ENCODE data around the gene ZFYVE28.

The ZFYVE28 gene

DNA sequence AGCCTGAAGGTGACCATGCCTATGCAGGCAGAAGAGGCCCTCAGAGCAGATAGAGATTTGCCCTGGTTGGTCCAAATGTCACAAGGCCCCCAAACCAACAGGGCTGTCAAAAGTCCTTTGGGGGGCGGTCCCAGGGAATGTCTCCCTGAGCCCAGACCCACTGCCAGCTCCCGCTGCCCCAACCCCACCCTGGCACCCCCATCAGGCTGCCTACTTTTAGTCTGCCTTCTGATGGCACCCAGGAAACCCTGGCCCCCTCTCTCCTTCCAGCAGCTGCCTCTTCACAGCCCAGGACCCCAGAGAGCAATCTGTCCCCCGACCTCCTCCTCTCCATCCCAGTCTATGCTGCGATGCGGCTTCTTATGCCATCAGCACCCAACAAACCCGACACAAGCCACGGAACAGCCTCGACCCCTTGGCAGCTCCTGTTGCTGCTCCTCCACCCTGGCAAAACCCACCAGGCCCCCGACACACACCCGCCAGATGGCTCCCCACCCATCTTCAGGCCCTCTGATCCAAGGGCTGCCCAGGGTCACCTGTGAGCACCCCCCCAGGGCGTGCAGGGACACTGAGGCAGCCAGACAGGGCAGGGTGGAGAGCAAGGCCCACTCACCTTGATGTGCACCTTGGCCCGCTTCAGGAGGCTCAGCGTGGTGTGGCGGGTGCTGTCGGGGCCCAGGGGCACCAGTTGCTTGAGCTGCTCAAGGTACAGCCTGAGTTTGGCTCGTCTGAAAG lies 166.5 kb downstream of the ZFYVE28 start:
- Histone ChIP-seq H3K9me2 (replicated peaks; ENCODE audit: control insufficient read depth, low read length) (no peaks in the 10 kb centered on the region), H3K79me2 (ENCODE audit: control insufficient read depth, low read length) (no peaks in the 10 kb centered on the region), H3F3A (ENCODE audit: control insufficient read depth, insufficient read depth) (no peaks in the 10 kb centered on the region), H3K36me3 (ENCODE audit: control insufficient read depth, low read length) (no peaks in the 10 kb centered on the region), H3K4me3 (ENCODE audit: low read length) (no peak overlapping the region), H3K4me2 (ENCODE audit: low read length) (no peak overlapping the region), H3K4me1 (ENCODE audit: control insufficient read depth, low read length) (no peaks in the 10 kb centered on the region), H4K20me1 (ENCODE audit: control insufficient read depth, insufficient read depth, low read depth, low read length) (no peaks in the 10 kb centered on the region), H3K9me3 (ENCODE audit: control insufficient read depth, insufficient read depth, low read length) (no peaks in the 10 kb centered on the region), H3K27ac (ENCODE audit: low read depth, low read length) (no peak overlapping the region), H3K27me3 (ENCODE audit: control insufficient read depth, low read length) (no peaks in the 10 kb centered on the region)
- TF ChIP-seq EZH2phosphoT487 (IDR thresholded peaks at IDR 0.05; ENCODE audit: borderline replicate concordance, low read length): no peak
- TF ChIP-seq, protein P1, sequence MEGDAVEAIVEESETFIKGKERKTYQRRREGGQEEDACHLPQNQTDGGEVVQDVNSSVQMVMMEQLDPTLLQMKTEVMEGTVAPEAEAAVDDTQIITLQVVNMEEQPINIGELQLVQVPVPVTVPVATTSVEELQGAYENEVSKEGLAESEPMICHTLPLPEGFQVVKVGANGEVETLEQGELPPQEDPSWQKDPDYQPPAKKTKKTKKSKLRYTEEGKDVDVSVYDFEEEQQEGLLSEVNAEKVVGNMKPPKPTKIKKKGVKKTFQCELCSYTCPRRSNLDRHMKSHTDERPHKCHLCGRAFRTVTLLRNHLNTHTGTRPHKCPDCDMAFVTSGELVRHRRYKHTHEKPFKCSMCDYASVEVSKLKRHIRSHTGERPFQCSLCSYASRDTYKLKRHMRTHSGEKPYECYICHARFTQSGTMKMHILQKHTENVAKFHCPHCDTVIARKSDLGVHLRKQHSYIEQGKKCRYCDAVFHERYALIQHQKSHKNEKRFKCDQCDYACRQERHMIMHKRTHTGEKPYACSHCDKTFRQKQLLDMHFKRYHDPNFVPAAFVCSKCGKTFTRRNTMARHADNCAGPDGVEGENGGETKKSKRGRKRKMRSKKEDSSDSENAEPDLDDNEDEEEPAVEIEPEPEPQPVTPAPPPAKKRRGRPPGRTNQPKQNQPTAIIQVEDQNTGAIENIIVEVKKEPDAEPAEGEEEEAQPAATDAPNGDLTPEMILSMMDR (IDR thresholded peaks at IDR 0.05; ENCODE audit: low read depth, low read length, poor library complexity, severe bottlenecking): no peak

DNA sequence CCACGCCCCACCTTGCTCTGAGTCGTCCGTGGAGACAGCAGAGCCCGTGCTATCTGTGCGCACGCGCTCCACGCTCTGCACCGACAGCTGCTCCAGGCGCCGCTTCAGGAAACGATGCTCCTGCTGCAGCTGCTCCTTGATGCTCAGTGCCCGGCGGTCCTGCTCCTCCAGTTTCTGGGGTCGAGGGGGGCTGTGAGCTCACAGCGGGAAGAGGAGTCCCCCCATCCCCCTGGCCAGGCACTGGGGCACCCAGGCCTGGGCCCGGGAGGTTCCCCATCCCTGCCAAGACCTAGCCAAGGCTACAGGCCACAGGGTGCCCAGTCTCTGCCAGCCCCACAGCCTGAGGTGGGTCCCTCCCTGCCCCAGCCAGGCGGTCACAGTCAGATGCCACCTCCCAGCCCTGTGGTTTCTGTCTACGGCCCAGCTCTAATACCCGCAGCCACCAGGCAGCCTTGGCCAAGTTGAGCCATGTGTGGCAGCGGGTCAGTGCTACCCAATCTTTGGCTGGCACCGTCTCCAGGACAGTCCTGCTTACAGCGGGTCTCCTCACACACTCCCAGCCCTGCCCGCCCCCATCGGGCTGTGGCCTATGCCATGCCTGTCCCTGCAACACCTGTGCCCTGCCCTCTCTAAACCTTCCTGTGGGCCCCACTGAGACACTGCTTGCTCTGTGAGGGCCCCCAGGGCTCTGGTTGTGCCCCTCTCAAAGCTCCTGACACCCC lies 167.2 kb downstream of the ZFYVE28 start:
- H3K4me3 ChIP-seq (ENCODE audit: low read length): no peak overlapping the region
- H3K9me3 ChIP-seq (ENCODE audit: control insufficient read depth, insufficient read depth, low read length): no peaks in the 10 kb centered on the region
- no peaks in the 10 kb centered on the region for H4K20me1 ChIP-seq (ENCODE audit: control insufficient read depth, insufficient read depth, low read depth, low read length)
- H3K4me1 ChIP-seq (ENCODE audit: control insufficient read depth, low read length): no peaks in the 10 kb centered on the region
- H3K27me3 ChIP-seq (ENCODE audit: control insufficient read depth, low read length): no peaks in the 10 kb centered on the region
- TF ChIP-seq, protein P1 (IDR thresholded peaks at IDR 0.05; ENCODE audit: low read depth, low read length, poor library complexity, severe bottlenecking): no peak
- TF ChIP-seq EZH2phosphoT487 (IDR thresholded peaks at IDR 0.05; ENCODE audit: borderline replicate concordance, low read length): no peak
- no peaks in the 10 kb centered on the region for H3K9me2 ChIP-seq (replicated peaks; ENCODE audit: control insufficient read depth, low read length)
- H3F3A ChIP-seq (ENCODE audit: control insufficient read depth, insufficient read depth): no peaks in the 10 kb centered on the region
- no peaks in the 10 kb centered on the region for H3K36me3 ChIP-seq (ENCODE audit: control insufficient read depth, low read length)
- H3K79me2 ChIP-seq (ENCODE audit: control insufficient read depth, low read length): no peaks in the 10 kb centered on the region
- no peak overlapping the region for H3K27ac ChIP-seq (ENCODE audit: low read depth, low read length)
- H3K4me2 ChIP-seq (ENCODE audit: low read length): no peak overlapping the region

DNA sequence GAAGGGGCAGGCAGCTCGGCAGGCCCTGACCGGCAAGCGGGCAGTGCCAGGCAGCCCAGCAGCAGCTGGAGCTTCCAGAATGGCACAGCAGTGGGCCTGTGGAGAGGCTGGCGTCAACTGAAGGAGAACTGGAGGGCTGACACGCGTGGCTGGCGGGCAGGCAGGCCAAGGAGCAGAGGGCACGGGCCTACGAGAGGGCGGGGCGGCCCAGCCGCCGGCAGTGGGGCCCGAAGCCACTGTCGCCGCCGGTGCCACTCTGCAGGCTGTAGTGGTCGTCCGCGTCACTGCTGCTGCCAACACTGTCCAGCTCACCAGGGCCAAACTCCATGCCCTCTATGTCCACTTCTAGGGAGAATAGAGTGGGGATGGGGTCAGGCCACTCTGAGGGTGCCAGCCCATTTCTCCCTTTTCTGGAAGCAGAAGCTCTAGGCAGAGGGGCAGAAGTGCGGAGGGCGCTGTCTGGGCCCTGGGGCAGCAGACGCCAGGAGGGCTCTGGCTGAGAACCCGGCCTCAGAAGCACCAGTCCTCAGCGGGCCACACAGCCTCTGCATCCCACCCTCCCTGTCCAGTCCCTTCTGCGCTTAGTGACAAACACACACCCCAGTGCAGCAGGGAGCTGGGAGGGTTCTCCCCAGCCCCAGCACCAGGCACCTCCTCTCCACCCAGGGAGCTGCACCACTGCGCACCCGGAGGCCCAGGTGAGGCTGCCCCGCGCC lies 167.9 kb downstream of the ZFYVE28 start:
- Histone ChIP-seq H3K4me3 (ENCODE audit: low read length) (no peak overlapping the region), H3K27me3 (ENCODE audit: control insufficient read depth, low read length) (no peaks in the 10 kb centered on the region), H3K4me2 (ENCODE audit: low read length) (no peak overlapping the region), H3K4me1 (ENCODE audit: control insufficient read depth, low read length) (no peaks in the 10 kb centered on the region), H3K27ac (ENCODE audit: low read depth, low read length) (no peak overlapping the region), H4K20me1 (ENCODE audit: control insufficient read depth, insufficient read depth, low read depth, low read length) (no peaks in the 10 kb centered on the region), H3F3A (ENCODE audit: control insufficient read depth, insufficient read depth) (no peaks in the 10 kb centered on the region), H3K79me2 (ENCODE audit: control insufficient read depth, low read length) (no peaks in the 10 kb centered on the region), H3K36me3 (ENCODE audit: control insufficient read depth, low read length) (no peaks in the 10 kb centered on the region), H3K9me3 (ENCODE audit: control insufficient read depth, insufficient read depth, low read length) (no peaks in the 10 kb centered on the region), H3K9me2 (replicated peaks; ENCODE audit: control insufficient read depth, low read length) (no peaks in the 10 kb centered on the region)
- TF ChIP-seq, protein P1 (IDR thresholded peaks at IDR 0.05; ENCODE audit: low read depth, low read length, poor library complexity, severe bottlenecking): no peak
- TF ChIP-seq EZH2phosphoT487 (IDR thresholded peaks at IDR 0.05; ENCODE audit: borderline replicate concordance, low read length): no peak
